ENCODE measurements around the gene DOK7. TPM values are rescaled to one million over a fixed set of nuclear protein-coding genes. Genes with fewer than 3 reads are reported as not detected.

DOK7 gene
- polyA plus RNA-seq, 1 donor (not counting 4 experiments of a cell fraction or from before 2014, with no cell fraction given): 0.13 TPM

- no peaks in the 10 kb centered on the region for H3K9me3 ChIP-seq (ENCODE audit: control insufficient read depth, low read depth, low read length)
- peaks cover 4% of the 10 kb centered on the region for H4K20me1 ChIP-seq (ENCODE audit: control insufficient read depth, extremely low read depth, insufficient read depth, low read length)
- H3K9me1 ChIP-seq (ENCODE audit: control insufficient read depth, extremely low read depth, insufficient read depth, low read length): no peaks in the 10 kb centered on the region
- H3K27me3 ChIP-seq (ENCODE audit: control insufficient read depth, extremely low read depth, insufficient read depth, low read length): no peaks in the 10 kb centered on the region
- no peak overlapping the region for H2AFZ ChIP-seq (ENCODE audit: control insufficient read depth, low read length)
- no peak for FAIRE-seq
- no peaks in the 10 kb centered on the region for H3K4me1 ChIP-seq (ENCODE audit: control insufficient read depth, extremely low read depth, insufficient read depth, low read length)
- H3K9ac ChIP-seq (ENCODE audit: control insufficient read depth, extremely low read depth, insufficient read depth, low read length): no peak overlapping the region
- dilution Hi-C loops (cut with MboI; ENCODE audit: extremely low pct_ligation_motif_present, low sequenced_read_pairs): no loop called here
- H3K27ac ChIP-seq (ENCODE audit: control insufficient read depth, insufficient read depth, low read length): no peak overlapping the region
- H3K79me2 ChIP-seq (ENCODE audit: control insufficient read depth, insufficient read depth, low read length): peaks cover under 1% of the 10 kb centered on the region
- H3K36me3 ChIP-seq (ENCODE audit: control insufficient read depth in 2 of 2, extremely low read depth in 1 of 2, insufficient read depth in 2 of 2, low read length in 2 of 2): peaks cover 31 to 34% of the 10 kb centered on the region in 2 experiments
- H3K4me3 ChIP-seq (ENCODE audit: control insufficient read depth in 2 of 3, extremely low read depth in 1 of 3, insufficient read depth in 2 of 3, low read depth in 1 of 3, low read length in 3 of 3): no peak overlapping the region
- TF ChIP-seq CTCF (optimal IDR thresholded peaks at IDR 0.05 in 1 of 3, IDR thresholded peaks at IDR 0.05 in 1 of 3, conservative IDR thresholded peaks at IDR 0.05 in 1 of 3; ENCODE audit: extremely low read depth in 1 of 3, insufficient read depth in 2 of 3, low read length in 3 of 3) (no peak), EZH2 (IDR thresholded peaks at IDR 0.05; ENCODE audit: low read length) (no peak)
- H3K4me2 ChIP-seq (ENCODE audit: control insufficient read depth, extremely low read depth, insufficient read depth, low read depth, low read length): no peak overlapping the region
- DNase-seq (ENCODE audit: low read depth, low spot score): no peak
Observed at GRCh38 chr4:3515646-3516045, 52.5 kb downstream of the DOK7 start.

- H3K9me3 ChIP-seq (ENCODE audit: control insufficient read depth, low read depth, low read length): no peaks in the 10 kb centered on the region
- H3K9ac ChIP-seq (ENCODE audit: control insufficient read depth, extremely low read depth, insufficient read depth, low read length): no peak overlapping the region
- H3K27ac ChIP-seq (ENCODE audit: control insufficient read depth, insufficient read depth, low read length): no peak overlapping the region
- no peaks in the 10 kb centered on the region for H4K20me1 ChIP-seq (ENCODE audit: control insufficient read depth, extremely low read depth, insufficient read depth, low read length)
- no peak overlapping the region for H3K4me2 ChIP-seq (ENCODE audit: control insufficient read depth, extremely low read depth, insufficient read depth, low read depth, low read length)
- H3K36me3 ChIP-seq (ENCODE audit: control insufficient read depth in 2 of 2, extremely low read depth in 1 of 2, insufficient read depth in 2 of 2, low read length in 2 of 2): peaks cover 32% of the 10 kb centered on the region in 2 experiments
- H2AFZ ChIP-seq (ENCODE audit: control insufficient read depth, low read length): no peak overlapping the region
- dilution Hi-C loops (cut with MboI; ENCODE audit: extremely low pct_ligation_motif_present, low sequenced_read_pairs): no loop called here
- H3K79me2 ChIP-seq (ENCODE audit: control insufficient read depth, insufficient read depth, low read length): no peaks in the 10 kb centered on the region
- no peak for TF ChIP-seq EZH2 (IDR thresholded peaks at IDR 0.05; ENCODE audit: low read length)
- no peak for TF ChIP-seq CTCF (optimal IDR thresholded peaks at IDR 0.05 in 1 of 3, IDR thresholded peaks at IDR 0.05 in 1 of 3, conservative IDR thresholded peaks at IDR 0.05 in 1 of 3; ENCODE audit: extremely low read depth in 1 of 3, insufficient read depth in 2 of 3, low read length in 3 of 3)
- no peaks in the 10 kb centered on the region for H3K9me1 ChIP-seq (ENCODE audit: control insufficient read depth, extremely low read depth, insufficient read depth, low read length)
- H3K27me3 ChIP-seq (ENCODE audit: control insufficient read depth, extremely low read depth, insufficient read depth, low read length): no peaks in the 10 kb centered on the region
- H3K4me1 ChIP-seq (ENCODE audit: control insufficient read depth, extremely low read depth, insufficient read depth, low read length): no peaks in the 10 kb centered on the region
- H3K4me3 ChIP-seq (ENCODE audit: control insufficient read depth in 2 of 3, extremely low read depth in 1 of 3, insufficient read depth in 2 of 3, low read depth in 1 of 3, low read length in 3 of 3): no peak overlapping the region
- FAIRE-seq (no peak), DNase-seq (ENCODE audit: low read depth, low spot score) (no peak)
Observed at GRCh38 chr4:3516061-3516835, 53.1 kb downstream of the DOK7 start.
